GM19099 (cell line): ENCODE results near the gene MAFG.
A peak's percentile ranks its signal among the peaks of the same experiment; 100 is the strongest.

Experiments used
- POLR2A ChIP-seq: IDR thresholded peaks from 3 replicates; pipeline ENCODE4 v1.6.1; 2011; ENCODE audit warnings: low read depth; ENCODE audit not compliant: insufficient read length; ENCODE audit errors: extremely low read depth

Gene MAFG

GRCh38 chr17:81923302-81924260, 4.0 kb downstream of the MAFG start:
- TF ChIP-seq POLR2A, result no peak

GRCh38 chr17:81922566-81923301, 4.8 kb downstream of the MAFG start:
- no peak for TF ChIP-seq POLR2A

- TF ChIP-seq POLR2A, result no peak
These were observed 5.5 kb downstream of the MAFG start for GRCh38 chr17:81921996-81922565.

GRCh38 chr17:81921537-81921862, 6.0 kb downstream of the MAFG start:
- no peak for TF ChIP-seq POLR2A

GRCh38 chr17:81920612-81921536, 6.7 kb downstream of the MAFG start:
- no peak for TF ChIP-seq POLR2A

DNA sequence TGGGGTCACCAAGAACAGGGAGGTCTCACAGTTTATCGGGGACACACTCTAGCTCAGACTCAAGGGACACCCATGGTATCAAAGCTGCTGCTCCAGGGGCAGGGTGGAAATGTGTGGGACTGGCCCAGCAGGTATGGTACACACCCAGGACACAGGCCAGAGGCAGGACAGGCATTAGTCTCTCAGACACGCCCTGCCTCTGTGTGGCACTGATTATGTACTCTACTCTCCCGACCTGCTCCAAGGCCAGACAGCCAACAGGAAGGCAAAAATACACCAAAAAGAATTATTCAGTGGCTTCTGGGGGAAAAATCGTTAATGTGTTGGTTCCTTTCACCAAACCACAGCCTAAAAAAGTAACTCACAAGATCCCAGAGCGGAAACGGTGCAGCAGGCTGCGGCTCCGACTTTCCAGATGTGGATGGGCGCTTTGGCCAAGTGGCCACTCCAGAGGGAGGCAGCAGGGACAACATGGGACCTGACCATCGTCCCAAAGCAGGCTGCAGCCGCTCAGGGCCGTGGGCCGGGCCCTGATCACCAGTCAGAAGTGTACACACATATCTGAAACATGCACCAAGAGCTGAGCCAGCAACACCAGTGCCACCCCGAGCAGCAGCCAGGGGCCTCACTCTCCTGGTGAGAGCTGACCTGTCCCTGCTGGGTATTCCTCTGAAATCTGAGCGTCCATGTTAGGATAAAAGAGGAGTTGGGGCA, 8.5 kb downstream of the MAFG start:
- no peak for TF ChIP-seq POLR2A

DNA sequence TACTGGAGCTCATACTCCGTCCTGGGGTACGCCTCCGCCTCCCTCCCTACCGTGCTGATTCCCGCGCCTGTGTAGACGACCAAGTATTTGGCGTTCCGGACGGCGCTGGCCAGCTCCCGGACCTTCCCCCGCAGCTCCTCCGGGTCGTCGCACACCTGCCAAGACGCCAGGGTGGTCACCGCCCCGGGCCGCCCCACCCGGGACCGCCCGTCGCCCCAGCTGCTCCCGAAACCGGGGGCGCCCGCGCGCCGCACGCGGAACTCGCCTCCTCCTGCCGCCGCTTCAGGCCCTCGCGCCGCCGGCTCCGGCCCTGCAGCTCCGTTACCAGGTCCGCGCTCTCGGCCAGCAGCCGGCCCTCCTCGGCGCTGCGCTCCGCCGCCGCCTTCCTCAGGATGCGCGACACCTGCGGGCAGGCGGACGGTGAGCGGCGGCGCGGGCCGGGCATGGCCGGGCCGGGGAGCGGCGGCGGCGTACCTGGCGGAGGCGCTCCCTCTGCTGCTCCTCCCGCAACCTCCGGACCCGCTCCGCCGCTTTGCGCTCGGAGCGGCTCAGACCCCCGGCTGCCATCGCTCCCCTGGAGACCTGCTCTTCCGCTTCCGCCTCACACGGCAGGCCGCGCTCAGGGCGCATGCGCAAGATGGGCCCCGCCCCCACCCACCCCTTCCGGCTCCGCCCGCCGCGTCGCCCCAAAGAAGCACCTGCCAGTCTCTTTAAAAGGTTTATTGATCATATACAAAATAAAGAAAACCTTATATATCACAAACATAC, 9.8 kb downstream of the MAFG start, which contains the start of gene SIRT7:
Gene SIRT7 (minus strand): TSS at position 612 of the 768 bp plus-strand sequence. CDS start 45 bp downstream, at position 567.
- peak; percentile 89 for TF ChIP-seq POLR2A

GRCh38 chr17:81916234-81917001, 11.1 kb downstream of the MAFG start:
- no peak for TF ChIP-seq POLR2A

DNA sequence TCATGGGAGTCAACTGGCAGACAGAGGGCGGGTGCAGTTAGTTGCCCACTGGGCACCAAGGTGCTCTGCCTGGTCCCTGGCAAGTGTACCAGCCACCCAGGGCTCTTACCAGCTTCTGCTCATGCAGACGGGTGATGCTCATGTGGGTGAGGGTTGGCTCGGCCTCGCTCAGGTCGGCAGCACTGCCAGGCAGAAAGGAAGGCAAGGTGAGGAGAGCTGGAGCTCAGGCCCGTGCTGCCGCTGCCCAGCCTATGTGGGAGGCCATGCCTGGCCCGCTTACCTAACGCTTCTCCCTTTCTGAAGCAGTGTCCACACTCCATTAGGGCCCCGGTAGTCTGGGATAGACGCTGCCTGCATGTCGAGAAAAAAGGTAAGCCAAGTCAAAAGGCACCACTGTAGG, 12.2 kb downstream of the MAFG start:
- no peak for TF ChIP-seq POLR2A

DNA sequence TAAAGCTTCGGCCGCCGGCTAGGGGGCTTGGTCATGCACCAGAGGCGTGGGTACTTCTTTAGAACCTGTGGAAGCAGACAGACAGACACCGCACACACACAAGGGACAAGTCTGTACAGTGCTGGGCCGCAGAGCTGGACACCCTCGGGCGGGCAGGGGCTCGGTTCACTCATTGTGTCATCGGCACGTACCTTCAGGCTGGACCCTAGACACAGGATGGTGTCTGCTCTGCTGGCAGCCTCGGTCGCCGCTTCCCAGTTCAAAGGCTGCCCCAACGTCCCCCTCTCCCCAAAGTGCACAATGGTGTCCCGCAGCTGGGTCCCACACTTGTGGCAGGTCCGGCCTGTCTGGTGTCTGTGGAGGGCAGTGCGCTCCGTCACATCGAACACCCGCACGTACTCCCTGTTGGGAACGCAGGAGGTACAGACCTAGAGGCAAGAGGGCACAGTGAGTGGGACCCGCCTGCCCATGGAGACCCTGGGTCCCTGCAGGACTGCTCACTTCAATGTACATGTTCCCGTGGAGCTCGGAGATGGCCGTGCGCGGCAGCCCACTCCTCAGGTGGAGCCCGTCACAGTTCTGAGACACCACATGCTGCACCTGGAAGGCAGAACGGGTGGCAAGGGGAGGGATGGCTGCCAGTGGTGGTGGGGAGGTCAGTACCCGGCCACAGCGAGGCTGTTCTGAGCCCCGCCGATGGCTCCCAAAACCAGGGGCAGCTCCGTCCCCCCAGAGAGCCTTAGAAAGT, 13.3 kb downstream of the MAFG start:
- no peak for TF ChIP-seq POLR2A

DNA sequence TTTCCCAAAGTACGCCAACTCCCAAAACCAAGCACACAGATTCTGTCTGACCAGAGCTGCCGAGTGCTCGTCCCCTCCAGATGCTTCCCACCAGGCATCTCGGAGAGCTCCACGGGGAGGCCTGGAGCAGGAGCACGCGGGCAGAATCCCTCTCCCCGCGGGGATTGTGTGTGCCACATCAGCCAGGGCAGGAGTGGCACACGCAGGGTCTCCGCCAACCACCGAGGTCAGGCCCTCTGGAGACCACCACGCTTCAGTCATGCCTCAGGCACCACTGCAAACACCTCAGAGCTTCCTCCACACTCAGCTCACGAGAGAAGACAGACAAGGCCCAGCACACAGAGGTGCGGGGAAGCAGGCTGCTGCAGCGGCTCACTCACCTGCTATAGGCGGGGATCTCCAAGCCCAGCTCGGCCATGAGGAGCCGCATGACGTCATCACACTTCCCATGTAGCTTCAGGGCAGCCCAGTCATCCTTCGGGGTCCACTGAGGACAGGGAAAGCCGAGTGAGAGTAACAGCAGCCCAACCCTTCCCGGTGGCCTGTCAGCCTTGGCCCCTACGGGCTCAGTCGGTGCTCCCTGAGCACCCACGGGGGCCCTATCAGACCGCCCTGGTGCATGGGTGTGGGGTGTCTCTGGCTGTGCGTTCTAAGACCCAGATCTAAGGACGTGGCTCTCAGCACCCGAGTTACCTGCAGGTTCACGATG, 14.0 kb downstream of the MAFG start:
- no peak for TF ChIP-seq POLR2A
